HEK293 (cell line): ENCODE results near the gene BCL11B.

ENCODE experiments used
- CTCF ChIA-PET: fragments of 350-600 bp; formaldehyde crosslinking; extraction: SDS; loops from one replicate; lab custom pipeline; 2021; ENCODE audit warnings: antibody characterized with exemption; lab: Yijun Ruan, JAX
- POLR2A ChIA-PET: fragments of 300-600 bp; formaldehyde crosslinking; extraction: SDS; loops from one replicate; lab custom pipeline; 2020; ENCODE audit warnings: antibody characterized with exemption, inconsistent platforms; lab: Yijun Ruan, JAX
- H3K27ac ChIP-seq: fragments of 200-500 bp; sonication (Bioruptor generic); 2 replicates; pipeline ENCODE4 v1.5.1; 2014; ENCODE audit warnings: low read depth, low read length, control low read depth, inconsistent platforms; ENCODE audit errors: extremely low read depth
- H3K36me3 ChIP-seq, 2 experiments: fragments of 200-500 bp in 1 of 2; sonication (Bioruptor generic) in 1 of 2; 1 replicate in 1 of 2; 2 replicates in 1 of 2; pipeline ENCODE4 v1.5.1; 2014 to 2017; ENCODE audit warnings: inconsistent platforms in 2 of 2, low read length in 2 of 2; ENCODE audit not compliant: control insufficient read depth in 2 of 2, insufficient read depth in 1 of 2
- H3K4me1 ChIP-seq: fragments of 200-500 bp; sonication (Bioruptor generic); 2 replicates; pipeline ENCODE4 v1.5.1; 2014; ENCODE audit warnings: mild to moderate bottlenecking, low read length, inconsistent platforms; ENCODE audit not compliant: control insufficient read depth, insufficient read depth
- H3K4me3 ChIP-seq: 2 replicates; pipeline ENCODE4 v1.5.1; 2011; ENCODE audit warnings: low read depth, mild to moderate bottlenecking, control low read depth, low read length, moderate library complexity
- H3K9me3 ChIP-seq: fragments of 200-500 bp; sonication (Bioruptor generic); 2 replicates; pipeline ENCODE4 v1.5.1; 2014; ENCODE audit warnings: low read depth, low read length, inconsistent platforms; ENCODE audit not compliant: control insufficient read depth, insufficient read depth
- KLF10 ChIP-seq: fragments of 450-650 bp; IDR thresholded peaks from 2 replicates; pipeline ENCODE4 v1.5.1; 2018; ENCODE audit warnings: missing biosample characterization, mild to moderate bottlenecking, missing genetic modification characterization
- MZF1 ChIP-seq: fragments of 450-650 bp; formaldehyde crosslinking; IDR thresholded peaks from 2 replicates; pipeline ENCODE4 v1.5.1; 2017; ENCODE audit warnings: missing biosample characterization, missing genetic modification characterization, borderline replicate concordance
- SP7 ChIP-seq: fragments of 450-650 bp; formaldehyde crosslinking; IDR thresholded peaks from 2 replicates; pipeline ENCODE4 v1.5.1; 2016; ENCODE audit warnings: missing biosample characterization, missing genetic modification characterization
- TCF7L2 ChIP-seq: IDR thresholded peaks from 2 replicates; pipeline ENCODE4 v1.6.1; 2011; ENCODE audit warnings: low read depth, mild to moderate bottlenecking, inconsistent platforms, low read length, moderate library complexity, borderline replicate concordance
- ZBTB20 ChIP-seq: fragments of 450-650 bp; formaldehyde crosslinking; IDR thresholded peaks from 2 replicates; pipeline ENCODE4 v1.5.1; 2016; ENCODE audit warnings: missing biosample characterization, missing genetic modification characterization
- ZFHX2 ChIP-seq: fragments of 450-650 bp; formaldehyde crosslinking; conservative IDR thresholded peaks from 2 replicates; pipeline ENCODE4 v1.5.1; 2016; ENCODE audit warnings: missing biosample characterization, missing genetic modification characterization
- ZNF114 ChIP-seq: fragments of 450-650 bp; formaldehyde crosslinking; IDR thresholded peaks from 2 replicates; pipeline ENCODE4 v1.5.0; 2017; ENCODE audit warnings: missing biosample characterization, missing genetic modification characterization
- ZNF157 ChIP-seq: fragments of 450-650 bp; formaldehyde crosslinking; IDR thresholded peaks from 2 replicates; pipeline ENCODE4 v1.5.1; 2016; ENCODE audit warnings: missing biosample characterization, missing genetic modification characterization
- ZNF202 ChIP-seq: fragments of 450-650 bp; formaldehyde crosslinking; IDR thresholded peaks from 2 replicates; pipeline ENCODE4 v1.5.1; 2016; ENCODE audit warnings: missing biosample characterization, missing genetic modification characterization, borderline replicate concordance
- ZNF211 ChIP-seq: fragments of 450-650 bp; formaldehyde crosslinking; IDR thresholded peaks from 2 replicates; pipeline ENCODE4 v1.5.1; 2016; ENCODE audit warnings: low read depth, missing biosample characterization, missing genetic modification characterization
- ZNF404 ChIP-seq: fragments of 450-650 bp; formaldehyde crosslinking; IDR thresholded peaks from 2 replicates; pipeline ENCODE4 v1.5.1; 2017; ENCODE audit warnings: missing biosample characterization, missing genetic modification characterization
- ZNF423 ChIP-seq: fragments of 450-650 bp; formaldehyde crosslinking; IDR thresholded peaks from 2 replicates; pipeline ENCODE4 v1.5.1; 2016; ENCODE audit warnings: missing biosample characterization, missing genetic modification characterization
- ZNF433 ChIP-seq: fragments of 450-650 bp; formaldehyde crosslinking; IDR thresholded peaks from 2 replicates; pipeline ENCODE4 v1.5.1; 2016; ENCODE audit warnings: missing biosample characterization, missing genetic modification characterization, low read depth
- ZNF510 ChIP-seq: fragments of 450-650 bp; formaldehyde crosslinking; IDR thresholded peaks from 2 replicates; pipeline ENCODE4 v1.5.1; 2018; ENCODE audit warnings: mild to moderate bottlenecking, missing genetic modification characterization, missing biosample characterization; ENCODE audit not compliant: insufficient replicate concordance
- ZNF585B ChIP-seq: fragments of 450-650 bp; formaldehyde crosslinking; IDR thresholded peaks from 2 replicates; pipeline ENCODE4 v1.5.1; 2016; ENCODE audit warnings: missing biosample characterization, missing genetic modification characterization
- ZNF596 ChIP-seq: fragments of 450-650 bp; IDR thresholded peaks from 2 replicates; pipeline ENCODE4 v1.5.0; 2018; ENCODE audit warnings: missing biosample characterization, mild to moderate bottlenecking, missing genetic modification characterization, moderate library complexity
- ZNF626 ChIP-seq: fragments of 450-650 bp; sonication (Bioruptor Pico); formaldehyde crosslinking; IDR thresholded peaks from 2 replicates; pipeline ENCODE4 v1.5.1; 2018; ENCODE audit warnings: missing biosample characterization, missing genetic modification characterization, inconsistent platforms
- ZNF654 ChIP-seq: fragments of 450-650 bp; formaldehyde crosslinking; IDR thresholded peaks from 2 replicates; pipeline ENCODE4 v1.5.1; 2016; ENCODE audit warnings: low read depth, missing biosample characterization, missing genetic modification characterization
- ZNF670 ChIP-seq: fragments of 450-650 bp; formaldehyde crosslinking; IDR thresholded peaks from 2 replicates; pipeline ENCODE4 v1.5.1; 2016; ENCODE audit warnings: missing biosample characterization, missing genetic modification characterization, low read depth
- ZNF792 ChIP-seq: fragments of 450-650 bp; formaldehyde crosslinking; IDR thresholded peaks from 2 replicates; pipeline ENCODE4 v1.5.1; 2016; ENCODE audit warnings: missing biosample characterization, missing genetic modification characterization
- ZSCAN16 ChIP-seq: fragments of 450-650 bp; formaldehyde crosslinking; IDR thresholded peaks from 2 replicates; pipeline ENCODE4 v1.5.1; 2016; ENCODE audit warnings: missing biosample characterization, missing genetic modification characterization
- TF ChIP-seq, protein P1 (sequence below): fragments of 450-650 bp; formaldehyde crosslinking; IDR thresholded peaks from 2 replicates; pipeline ENCODE4 v1.5.1; 2016; ENCODE audit warnings: missing biosample characterization, missing genetic modification characterization
- TF ChIP-seq, protein P2 (sequence below): fragments of 450-650 bp; formaldehyde crosslinking; IDR thresholded peaks from 2 replicates; pipeline ENCODE4 v1.5.1; 2016; ENCODE audit warnings: missing biosample characterization, missing genetic modification characterization
- TF ChIP-seq, protein P3 (sequence below): fragments of 450-650 bp; formaldehyde crosslinking; IDR thresholded peaks from 2 replicates; pipeline ENCODE4 v1.5.1; 2016; ENCODE audit warnings: missing biosample characterization, missing genetic modification characterization
- TF ChIP-seq, protein P4 (sequence below): fragments of 450-650 bp; formaldehyde crosslinking; IDR thresholded peaks from 2 replicates; pipeline ENCODE4 v1.5.1; 2016; ENCODE audit warnings: missing biosample characterization, missing genetic modification characterization
- TF ChIP-seq, protein P5 (sequence below): fragments of 450-650 bp; formaldehyde crosslinking; conservative IDR thresholded peaks from 2 replicates; pipeline ENCODE4 v1.5.1; 2016; ENCODE audit warnings: low read depth, missing biosample characterization, missing genetic modification characterization

BCL11B gene

DNA sequence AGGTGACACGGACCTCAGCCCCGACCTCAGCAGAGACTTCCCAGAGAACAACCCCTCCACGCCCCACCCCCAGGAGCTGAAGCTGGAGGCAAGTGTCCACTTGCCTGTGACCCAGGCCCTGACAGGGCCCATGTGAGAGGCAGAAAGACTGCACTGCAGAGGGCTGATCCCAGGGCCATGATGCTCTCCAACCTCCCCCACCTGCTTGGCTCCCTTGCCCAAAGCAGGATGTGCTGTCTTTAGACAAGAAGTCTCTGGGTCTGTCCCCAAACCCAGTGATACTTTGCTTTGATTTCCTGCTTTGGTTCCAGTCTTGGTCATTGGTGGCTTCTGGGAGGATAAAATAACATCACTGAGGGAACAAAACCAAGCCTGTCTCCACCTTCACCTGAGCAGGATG lies 59.4 kb downstream of the BCL11B start (continued):
- TF ChIP-seq ZNF157 (tag by site-specific recombination) = no peak
- TF ChIP-seq MZF1 (tag by site-specific recombination) = no peak
- TF ChIP-seq, protein P1, sequence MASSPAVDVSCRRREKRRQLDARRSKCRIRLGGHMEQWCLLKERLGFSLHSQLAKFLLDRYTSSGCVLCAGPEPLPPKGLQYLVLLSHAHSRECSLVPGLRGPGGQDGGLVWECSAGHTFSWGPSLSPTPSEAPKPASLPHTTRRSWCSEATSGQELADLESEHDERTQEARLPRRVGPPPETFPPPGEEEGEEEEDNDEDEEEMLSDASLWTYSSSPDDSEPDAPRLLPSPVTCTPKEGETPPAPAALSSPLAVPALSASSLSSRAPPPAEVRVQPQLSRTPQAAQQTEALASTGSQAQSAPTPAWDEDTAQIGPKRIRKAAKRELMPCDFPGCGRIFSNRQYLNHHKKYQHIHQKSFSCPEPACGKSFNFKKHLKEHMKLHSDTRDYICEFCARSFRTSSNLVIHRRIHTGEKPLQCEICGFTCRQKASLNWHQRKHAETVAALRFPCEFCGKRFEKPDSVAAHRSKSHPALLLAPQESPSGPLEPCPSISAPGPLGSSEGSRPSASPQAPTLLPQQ (tag by site-specific recombination) = no peak
- TF ChIP-seq ZNF114 (tag by site-specific recombination) = no peak
- no peak for TF ChIP-seq ZBTB20 (tag by site-specific recombination)
- no peak for TF ChIP-seq ZSCAN16 (tag by site-specific recombination)
- TF ChIP-seq ZNF670 (tag by site-specific recombination) = no peak
- no peak for TF ChIP-seq TCF7L2
- TF ChIP-seq ZFHX2 (tag by site-specific recombination) = no peak
- no peak for TF ChIP-seq ZNF211
- TF ChIP-seq KLF10 (tag by site-specific recombination) = no peak
- no peak for TF ChIP-seq ZNF626 (tag by site-specific recombination)

DNA sequence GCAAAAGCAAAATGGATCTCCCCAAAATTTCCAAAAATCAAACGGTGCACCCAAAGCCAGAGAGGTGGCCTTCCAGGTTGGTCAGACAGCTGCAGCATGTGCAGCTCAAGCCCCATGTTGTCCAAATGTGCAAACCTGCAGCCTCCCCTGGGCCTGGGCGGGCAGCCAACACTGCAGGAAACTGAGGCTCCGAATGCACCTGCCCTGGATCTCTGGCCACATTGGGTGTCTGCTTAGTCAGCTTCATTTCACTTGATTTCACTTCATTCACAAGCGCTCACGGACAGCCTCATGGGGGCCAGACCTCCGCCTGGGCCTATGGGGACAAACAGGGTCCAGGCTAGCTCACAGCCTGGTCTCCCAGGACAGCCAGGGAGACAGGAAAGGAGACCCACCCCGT lies 59.8 kb downstream of the BCL11B start:
- no peaks in the 10 kb centered on the region for H3K36me3 ChIP-seq
- H3K9me3 ChIP-seq = no peaks in the 10 kb centered on the region
- no peak for TF ChIP-seq ZNF654
- TF ChIP-seq ZNF792 (tag by site-specific recombination) = no peak
- TF ChIP-seq ZNF202 (tag by site-specific recombination) = no peak
- TF ChIP-seq, protein P2, sequence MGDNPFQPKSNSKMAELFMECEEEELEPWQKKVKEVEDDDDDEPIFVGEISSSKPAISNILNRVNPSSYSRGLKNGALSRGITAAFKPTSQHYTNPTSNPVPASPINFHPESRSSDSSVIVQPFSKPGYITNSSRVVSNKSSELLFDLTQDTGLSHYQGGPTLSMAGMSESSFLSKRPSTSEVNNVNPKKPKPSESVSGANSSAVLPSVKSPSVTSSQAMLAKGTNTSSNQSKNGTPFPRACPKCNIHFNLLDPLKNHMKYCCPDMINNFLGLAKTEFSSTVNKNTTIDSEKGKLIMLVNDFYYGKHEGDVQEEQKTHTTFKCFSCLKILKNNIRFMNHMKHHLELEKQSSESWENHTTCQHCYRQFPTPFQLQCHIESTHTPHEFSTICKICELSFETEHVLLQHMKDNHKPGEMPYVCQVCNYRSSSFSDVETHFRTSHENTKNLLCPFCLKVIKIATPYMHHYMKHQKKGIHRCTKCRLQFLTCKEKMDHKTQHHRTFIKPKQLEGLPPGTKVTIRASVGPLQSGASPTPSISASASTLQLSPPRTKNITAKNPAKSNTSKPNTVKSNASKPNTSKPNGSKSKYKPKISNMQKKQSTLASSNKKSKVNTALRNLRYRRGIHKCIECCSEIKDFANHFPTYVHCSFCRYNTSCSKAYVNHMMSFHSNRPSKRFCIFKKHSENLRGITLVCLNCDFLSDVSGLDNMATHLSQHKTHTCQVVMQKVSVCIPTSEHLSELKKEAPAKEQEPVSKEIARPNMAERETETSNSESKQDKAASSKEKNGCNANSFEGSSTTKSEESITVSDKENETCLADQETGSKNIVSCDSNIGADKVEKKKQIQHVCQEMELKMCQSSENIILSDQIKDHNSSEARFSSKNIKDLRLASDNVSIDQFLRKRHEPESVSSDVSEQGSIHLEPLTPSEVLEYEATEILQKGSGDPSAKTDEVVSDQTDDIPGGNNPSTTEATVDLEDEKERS = no peak
- no peak for TF ChIP-seq ZNF433 (tag by site-specific recombination)
- TF ChIP-seq, protein P3, sequence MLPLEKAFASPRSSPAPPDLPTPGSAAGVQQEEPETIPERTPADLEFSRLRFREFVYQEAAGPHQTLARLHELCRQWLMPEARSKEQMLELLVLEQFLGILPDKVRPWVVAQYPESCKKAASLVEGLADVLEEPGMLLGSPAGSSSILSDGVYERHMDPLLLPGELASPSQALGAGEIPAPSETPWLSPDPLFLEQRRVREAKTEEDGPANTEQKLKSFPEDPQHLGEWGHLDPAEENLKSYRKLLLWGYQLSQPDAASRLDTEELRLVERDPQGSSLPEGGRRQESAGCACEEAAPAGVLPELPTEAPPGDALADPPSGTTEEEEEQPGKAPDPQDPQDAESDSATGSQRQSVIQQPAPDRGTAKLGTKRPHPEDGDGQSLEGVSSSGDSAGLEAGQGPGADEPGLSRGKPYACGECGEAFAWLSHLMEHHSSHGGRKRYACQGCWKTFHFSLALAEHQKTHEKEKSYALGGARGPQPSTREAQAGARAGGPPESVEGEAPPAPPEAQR (tag by site-specific recombination) = no peak
- no peak for TF ChIP-seq SP7
- TF ChIP-seq ZNF423 (tag by site-specific recombination) = no peak
- TF ChIP-seq, protein P4, sequence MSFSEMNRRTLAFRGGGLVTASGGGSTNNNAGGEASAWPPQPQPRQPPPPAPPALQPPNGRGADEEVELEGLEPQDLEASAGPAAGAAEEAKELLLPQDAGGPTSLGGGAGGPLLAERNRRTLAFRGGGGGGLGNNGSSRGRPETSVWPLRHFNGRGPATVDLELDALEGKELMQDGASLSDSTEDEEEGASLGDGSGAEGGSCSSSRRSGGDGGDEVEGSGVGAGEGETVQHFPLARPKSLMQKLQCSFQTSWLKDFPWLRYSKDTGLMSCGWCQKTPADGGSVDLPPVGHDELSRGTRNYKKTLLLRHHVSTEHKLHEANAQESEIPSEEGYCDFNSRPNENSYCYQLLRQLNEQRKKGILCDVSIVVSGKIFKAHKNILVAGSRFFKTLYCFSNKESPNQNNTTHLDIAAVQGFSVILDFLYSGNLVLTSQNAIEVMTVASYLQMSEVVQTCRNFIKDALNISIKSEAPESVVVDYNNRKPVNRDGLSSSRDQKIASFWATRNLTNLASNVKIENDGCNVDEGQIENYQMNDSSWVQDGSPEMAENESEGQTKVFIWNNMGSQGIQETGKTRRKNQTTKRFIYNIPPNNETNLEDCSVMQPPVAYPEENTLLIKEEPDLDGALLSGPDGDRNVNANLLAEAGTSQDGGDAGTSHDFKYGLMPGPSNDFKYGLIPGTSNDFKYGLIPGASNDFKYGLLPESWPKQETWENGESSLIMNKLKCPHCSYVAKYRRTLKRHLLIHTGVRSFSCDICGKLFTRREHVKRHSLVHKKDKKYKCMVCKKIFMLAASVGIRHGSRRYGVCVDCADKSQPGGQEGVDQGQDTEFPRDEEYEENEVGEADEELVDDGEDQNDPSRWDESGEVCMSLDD = no peak
- TF ChIP-seq ZNF585B (tag by site-specific recombination) = no peak
- TF ChIP-seq ZNF510 (tag by site-specific recombination) = no peak
- TF ChIP-seq ZNF596 = no peak
- TF ChIP-seq, protein P5, sequence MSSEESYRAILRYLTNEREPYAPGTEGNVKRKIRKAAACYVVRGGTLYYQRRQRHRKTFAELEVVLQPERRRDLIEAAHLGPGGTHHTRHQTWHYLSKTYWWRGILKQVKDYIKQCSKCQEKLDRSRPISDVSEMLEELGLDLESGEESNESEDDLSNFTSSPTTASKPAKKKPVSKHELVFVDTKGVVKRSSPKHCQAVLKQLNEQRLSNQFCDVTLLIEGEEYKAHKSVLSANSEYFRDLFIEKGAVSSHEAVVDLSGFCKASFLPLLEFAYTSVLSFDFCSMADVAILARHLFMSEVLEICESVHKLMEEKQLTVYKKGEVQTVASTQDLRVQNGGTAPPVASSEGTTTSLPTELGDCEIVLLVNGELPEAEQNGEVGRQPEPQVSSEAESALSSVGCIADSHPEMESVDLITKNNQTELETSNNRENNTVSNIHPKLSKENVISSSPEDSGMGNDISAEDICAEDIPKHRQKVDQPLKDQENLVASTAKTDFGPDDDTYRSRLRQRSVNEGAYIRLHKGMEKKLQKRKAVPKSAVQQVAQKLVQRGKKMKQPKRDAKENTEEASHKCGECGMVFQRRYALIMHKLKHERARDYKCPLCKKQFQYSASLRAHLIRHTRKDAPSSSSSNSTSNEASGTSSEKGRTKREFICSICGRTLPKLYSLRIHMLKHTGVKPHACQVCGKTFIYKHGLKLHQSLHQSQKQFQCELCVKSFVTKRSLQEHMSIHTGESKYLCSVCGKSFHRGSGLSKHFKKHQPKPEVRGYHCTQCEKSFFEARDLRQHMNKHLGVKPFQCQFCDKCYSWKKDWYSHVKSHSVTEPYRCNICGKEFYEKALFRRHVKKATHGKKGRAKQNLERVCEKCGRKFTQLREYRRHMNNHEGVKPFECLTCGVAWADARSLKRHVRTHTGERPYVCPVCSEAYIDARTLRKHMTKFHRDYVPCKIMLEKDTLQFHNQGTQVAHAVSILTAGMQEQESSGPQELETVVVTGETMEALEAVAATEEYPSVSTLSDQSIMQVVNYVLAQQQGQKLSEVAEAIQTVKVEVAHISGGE (tag by site-specific recombination) = no peak
- no peak for TF ChIP-seq ZNF404 (tag by site-specific recombination)
- ChIA-PET CTCF (no interaction called here), POLR2A (no interaction called here)
- H3K4me3 ChIP-seq = no peak overlapping the region
- no peak overlapping the region for H3K27ac ChIP-seq
- no peaks in the 10 kb centered on the region; the same call in 1 of the 2 replicates for H3K4me1 ChIP-seq
